Breast epithelium (tissue), 3 donors: Measurements from ENCODE around the gene LOXL3.

Source experiments
- POLR2AphosphoS5 ChIP-seq, 3 donors: sonication (generic); formaldehyde crosslinking; IDR thresholded peaks; one replicate each; pipeline ENCODE4 v1.6.1; 2017; ENCODE audit warnings: antibody characterized with exemption in 3 of 3
- TF ChIP-seq, protein P1 (sequence below), 3 donors: fragments of 450-650 bp; IDR thresholded peaks; one replicate each; pipeline ENCODE4 v1.5.1; 2016 to 2017; ENCODE audit warnings: antibody characterized with exemption in 3 of 3, mild to moderate bottlenecking in 3 of 3, moderate library complexity in 3 of 3

DNA sequence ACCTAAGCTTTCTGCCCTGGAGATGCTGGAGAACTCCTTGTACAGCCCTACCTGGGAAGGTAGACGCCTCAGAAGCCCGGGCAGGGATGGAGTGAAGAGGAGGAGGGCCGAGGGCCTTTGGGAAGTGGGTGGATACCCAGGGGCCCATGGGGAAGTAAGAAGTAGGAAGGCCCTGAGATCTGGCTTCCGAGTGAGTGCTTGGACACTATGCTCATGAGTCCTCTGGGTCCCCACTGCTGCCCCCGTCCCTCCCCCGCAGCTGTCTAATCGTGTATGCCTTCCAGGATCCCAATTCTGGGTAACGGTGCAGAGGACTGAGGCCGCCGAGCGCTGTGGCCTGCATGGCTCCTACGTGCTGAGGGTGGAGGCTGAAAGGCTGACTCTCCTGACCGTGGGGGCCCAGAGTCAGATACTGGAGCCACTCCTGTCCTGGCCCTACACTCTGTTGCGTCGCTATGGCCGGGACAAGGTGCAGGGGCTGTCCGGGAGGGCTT lies 1.9 kb upstream of the LOXL3 start:
- no peak for TF ChIP-seq POLR2AphosphoS5 (IDR thresholded peaks at IDR 0.05)
- TF ChIP-seq, protein P1, sequence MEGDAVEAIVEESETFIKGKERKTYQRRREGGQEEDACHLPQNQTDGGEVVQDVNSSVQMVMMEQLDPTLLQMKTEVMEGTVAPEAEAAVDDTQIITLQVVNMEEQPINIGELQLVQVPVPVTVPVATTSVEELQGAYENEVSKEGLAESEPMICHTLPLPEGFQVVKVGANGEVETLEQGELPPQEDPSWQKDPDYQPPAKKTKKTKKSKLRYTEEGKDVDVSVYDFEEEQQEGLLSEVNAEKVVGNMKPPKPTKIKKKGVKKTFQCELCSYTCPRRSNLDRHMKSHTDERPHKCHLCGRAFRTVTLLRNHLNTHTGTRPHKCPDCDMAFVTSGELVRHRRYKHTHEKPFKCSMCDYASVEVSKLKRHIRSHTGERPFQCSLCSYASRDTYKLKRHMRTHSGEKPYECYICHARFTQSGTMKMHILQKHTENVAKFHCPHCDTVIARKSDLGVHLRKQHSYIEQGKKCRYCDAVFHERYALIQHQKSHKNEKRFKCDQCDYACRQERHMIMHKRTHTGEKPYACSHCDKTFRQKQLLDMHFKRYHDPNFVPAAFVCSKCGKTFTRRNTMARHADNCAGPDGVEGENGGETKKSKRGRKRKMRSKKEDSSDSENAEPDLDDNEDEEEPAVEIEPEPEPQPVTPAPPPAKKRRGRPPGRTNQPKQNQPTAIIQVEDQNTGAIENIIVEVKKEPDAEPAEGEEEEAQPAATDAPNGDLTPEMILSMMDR (IDR thresholded peaks at IDR 0.05), result no peak
